ENCODE results near the gene ITGAD.

ITGAD gene

DNA sequence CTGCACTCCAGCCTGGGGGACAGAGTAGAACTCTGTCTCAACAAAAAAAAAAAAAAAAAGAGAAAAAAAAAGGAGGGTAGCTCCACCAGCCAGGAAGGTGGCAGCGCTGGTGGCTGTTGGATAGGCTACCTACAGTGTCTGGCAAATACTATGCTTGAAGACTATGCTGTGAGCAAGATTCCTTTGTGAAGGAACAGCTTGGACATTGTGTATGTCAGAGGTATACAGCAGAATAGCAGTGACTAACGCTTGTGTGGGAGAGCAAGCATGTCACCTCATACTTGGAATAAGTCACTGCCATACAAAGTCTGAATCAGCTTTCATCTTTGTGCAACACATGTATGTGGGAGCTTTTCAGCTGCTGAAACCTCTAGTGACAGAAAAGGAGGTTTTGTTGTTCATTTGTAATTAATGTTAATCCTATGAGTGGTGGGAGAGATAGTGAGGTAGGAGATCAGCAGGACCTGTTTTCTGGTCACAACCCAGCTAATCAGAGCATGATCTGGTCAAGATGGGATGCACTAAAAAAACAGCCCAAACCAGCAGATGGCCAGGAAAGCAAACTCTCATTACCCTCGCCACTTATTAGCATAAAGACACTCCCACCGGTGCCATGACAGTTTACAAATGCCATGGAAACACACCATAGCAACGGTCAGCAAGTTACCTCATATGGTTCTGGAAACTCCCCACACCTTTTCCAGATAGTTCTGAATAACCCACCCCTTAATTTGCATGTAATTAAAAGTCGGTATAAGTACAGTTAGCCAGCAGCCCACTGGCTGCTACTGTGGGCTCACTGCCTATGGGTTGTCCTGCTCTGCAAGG is 6.8 kb upstream of the ITGAD start:
- H2AFZ ChIP-seq (ENCODE audit: low read length): no peak overlapping the region
- H3F3A ChIP-seq (ENCODE audit: insufficient read depth, low read length): no peaks in the 10 kb centered on the region
- H3K4me2 ChIP-seq (ENCODE audit: low read length): no peak overlapping the region
- no peaks in the 10 kb centered on the region for H3K9me2 ChIP-seq (ENCODE audit: low read depth, low read length)
- H3K36me3 ChIP-seq (ENCODE audit: insufficient read depth, low read length): no peaks in the 10 kb centered on the region
- no peaks in the 10 kb centered on the region for H3K4me1 ChIP-seq (ENCODE audit: insufficient read depth, low read length, severe bottlenecking)
- no peaks in the 10 kb centered on the region for H3K79me2 ChIP-seq (ENCODE audit: insufficient read depth, low read length)
- no peaks in the 10 kb centered on the region for H4K20me1 ChIP-seq (ENCODE audit: insufficient read depth, low read length)
- 0 out of 2 replicates have a peak, but pooled peaks cover 2% of the 10 kb centered on the region for H3K9me3 ChIP-seq (ENCODE audit: low read length)
- peaks cover 3% of the 10 kb centered on the region; the same call in 1 of the 2 replicates for H3K27me3 ChIP-seq (ENCODE audit: insufficient read depth, low read length)
- no peak overlapping the region for H3K27ac ChIP-seq (ENCODE audit: low read depth, low read length, poor library complexity, severe bottlenecking)
- no peak for TF ChIP-seq EZH2 (IDR thresholded peaks at IDR 0.05; ENCODE audit: borderline replicate concordance, low read length)
- TF ChIP-seq, protein P1, sequence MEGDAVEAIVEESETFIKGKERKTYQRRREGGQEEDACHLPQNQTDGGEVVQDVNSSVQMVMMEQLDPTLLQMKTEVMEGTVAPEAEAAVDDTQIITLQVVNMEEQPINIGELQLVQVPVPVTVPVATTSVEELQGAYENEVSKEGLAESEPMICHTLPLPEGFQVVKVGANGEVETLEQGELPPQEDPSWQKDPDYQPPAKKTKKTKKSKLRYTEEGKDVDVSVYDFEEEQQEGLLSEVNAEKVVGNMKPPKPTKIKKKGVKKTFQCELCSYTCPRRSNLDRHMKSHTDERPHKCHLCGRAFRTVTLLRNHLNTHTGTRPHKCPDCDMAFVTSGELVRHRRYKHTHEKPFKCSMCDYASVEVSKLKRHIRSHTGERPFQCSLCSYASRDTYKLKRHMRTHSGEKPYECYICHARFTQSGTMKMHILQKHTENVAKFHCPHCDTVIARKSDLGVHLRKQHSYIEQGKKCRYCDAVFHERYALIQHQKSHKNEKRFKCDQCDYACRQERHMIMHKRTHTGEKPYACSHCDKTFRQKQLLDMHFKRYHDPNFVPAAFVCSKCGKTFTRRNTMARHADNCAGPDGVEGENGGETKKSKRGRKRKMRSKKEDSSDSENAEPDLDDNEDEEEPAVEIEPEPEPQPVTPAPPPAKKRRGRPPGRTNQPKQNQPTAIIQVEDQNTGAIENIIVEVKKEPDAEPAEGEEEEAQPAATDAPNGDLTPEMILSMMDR (IDR thresholded peaks at IDR 0.05; ENCODE audit: low read length): no peak
- no peak overlapping the region for H3K9ac ChIP-seq (ENCODE audit: low read length)
- H3K4me3 ChIP-seq (ENCODE audit: low read depth, low read length, poor library complexity, severe bottlenecking): no peak overlapping the region

GRCh38 chr16:31388535-31388934 is 4.6 kb upstream of the ITGAD start:
- peaks cover 3% of the 10 kb centered on the region; the same call in 1 of the 2 replicates for H3K27me3 ChIP-seq (ENCODE audit: insufficient read depth, low read length)
- no peak overlapping the region for H3K4me2 ChIP-seq (ENCODE audit: low read length)
- no peaks in the 10 kb centered on the region for H3K4me1 ChIP-seq (ENCODE audit: insufficient read depth, low read length, severe bottlenecking)
- H3K4me3 ChIP-seq (ENCODE audit: low read depth, low read length, poor library complexity, severe bottlenecking): no peak overlapping the region
- H2AFZ ChIP-seq (ENCODE audit: low read length): no peak overlapping the region
- H3K79me2 ChIP-seq (ENCODE audit: insufficient read depth, low read length): no peaks in the 10 kb centered on the region
- no peak overlapping the region for H3K9ac ChIP-seq (ENCODE audit: low read length)
- 0 out of 2 replicates have a peak, but pooled peaks cover 2% of the 10 kb centered on the region for H3K9me3 ChIP-seq (ENCODE audit: low read length)
- no peak overlapping the region for H3K27ac ChIP-seq (ENCODE audit: low read depth, low read length, poor library complexity, severe bottlenecking)
- H3K36me3 ChIP-seq (ENCODE audit: insufficient read depth, low read length): no peaks in the 10 kb centered on the region
- H3F3A ChIP-seq (ENCODE audit: insufficient read depth, low read length): no peaks in the 10 kb centered on the region
- no peaks in the 10 kb centered on the region for H3K9me2 ChIP-seq (ENCODE audit: low read depth, low read length)
- no peak for TF ChIP-seq EZH2 (IDR thresholded peaks at IDR 0.05; ENCODE audit: borderline replicate concordance, low read length)
- TF ChIP-seq, protein P1 (IDR thresholded peaks at IDR 0.05; ENCODE audit: low read length): no peak
- H4K20me1 ChIP-seq (ENCODE audit: insufficient read depth, low read length): no peaks in the 10 kb centered on the region

GRCh38 chr16:31390504-31391041 is 2.6 kb upstream of the ITGAD start:
- no peaks in the 10 kb centered on the region for H3K4me1 ChIP-seq (ENCODE audit: insufficient read depth, low read length, severe bottlenecking)
- H3K27me3 ChIP-seq (ENCODE audit: insufficient read depth, low read length): peaks cover 3% of the 10 kb centered on the region; the same call in 1 of the 2 replicates
- H3K36me3 ChIP-seq (ENCODE audit: insufficient read depth, low read length): no peaks in the 10 kb centered on the region
- no peak overlapping the region for H3K27ac ChIP-seq (ENCODE audit: low read depth, low read length, poor library complexity, severe bottlenecking)
- H3K9me2 ChIP-seq (ENCODE audit: low read depth, low read length): no peaks in the 10 kb centered on the region
- no peak overlapping the region for H3K9ac ChIP-seq (ENCODE audit: low read length)
- H3K4me2 ChIP-seq (ENCODE audit: low read length): no peak overlapping the region
- no peak overlapping the region for H2AFZ ChIP-seq (ENCODE audit: low read length)
- no peaks in the 10 kb centered on the region for H3K79me2 ChIP-seq (ENCODE audit: insufficient read depth, low read length)
- H3K4me3 ChIP-seq (ENCODE audit: low read depth, low read length, poor library complexity, severe bottlenecking): no peak overlapping the region
- no peak for TF ChIP-seq EZH2 (IDR thresholded peaks at IDR 0.05; ENCODE audit: borderline replicate concordance, low read length)
- TF ChIP-seq, protein P1 (IDR thresholded peaks at IDR 0.05; ENCODE audit: low read length): no peak
- H3F3A ChIP-seq (ENCODE audit: insufficient read depth, low read length): no peaks in the 10 kb centered on the region
- H4K20me1 ChIP-seq (ENCODE audit: insufficient read depth, low read length): no peaks in the 10 kb centered on the region
- H3K9me3 ChIP-seq (ENCODE audit: low read length): 0 out of 2 replicates have a peak, but pooled peaks cover 2% of the 10 kb centered on the region

Data from OCI-LY1 (cell line).